HG02970 (cell line): ENCODE results near the gene SNRPD2.
A peak's percentile ranks its signal among the peaks of the same experiment; 100 is the strongest.
"Not testable (repeated sequence)": the region's sequence is repeated elsewhere in the genome, so short reads cannot be mapped to it uniquely, and the experiment has no call there.

Experiments used
- ATAC-seq: cut with Tn5 transposase; IDR thresholded peaks from one replicate; pipeline ENCODE4 v1.9.1; 2021; ENCODE audit warnings: mild to moderate bottlenecking, moderate library complexity, moderate number of reproducible peaks; ENCODE audit not compliant: unreplicated experiment, low FRiP score

SNRPD2 gene

DNA sequence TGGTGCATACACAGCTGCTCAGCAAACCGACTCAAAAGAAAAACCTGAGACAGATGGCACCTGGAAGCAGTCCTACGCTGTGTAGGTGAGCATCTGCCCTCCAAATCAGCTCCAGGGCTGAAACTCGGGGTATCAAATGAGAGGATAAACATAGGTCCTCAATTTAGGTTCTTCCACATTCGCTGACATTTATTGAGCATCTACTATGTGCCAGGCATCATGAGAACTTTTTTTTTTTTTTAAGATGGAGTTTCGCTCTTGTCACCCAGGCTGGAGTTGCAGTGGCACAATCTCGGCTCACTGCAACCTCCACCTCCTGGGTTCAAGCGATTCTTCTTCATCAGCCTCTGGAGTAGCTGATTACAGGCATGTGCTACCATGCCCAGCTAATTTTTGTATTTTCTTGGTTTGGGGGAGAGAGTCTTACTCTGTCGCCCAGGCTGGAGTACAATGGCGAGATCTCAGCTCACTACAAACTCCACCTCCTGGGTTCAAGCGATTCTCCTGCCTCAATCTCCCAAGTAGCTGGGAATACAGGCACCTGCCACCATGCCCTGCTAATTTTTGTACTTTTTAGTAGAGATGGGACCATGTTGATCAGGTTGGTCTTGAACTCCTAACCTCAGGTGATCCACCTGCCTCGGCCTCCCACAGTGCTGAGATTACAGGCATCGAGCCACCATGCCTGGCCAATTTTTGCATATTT, 14.1 kb upstream of the SNRPD2 start:
- no peak for ATAC-seq

- ATAC-seq = no peak
These were observed 13.4 kb upstream of the SNRPD2 start for GRCh38 chr19:45705115-45705514.

- ATAC-seq = no peak
These were observed 9.9 kb upstream of the SNRPD2 start for GRCh38 chr19:45701676-45702075.

DNA sequence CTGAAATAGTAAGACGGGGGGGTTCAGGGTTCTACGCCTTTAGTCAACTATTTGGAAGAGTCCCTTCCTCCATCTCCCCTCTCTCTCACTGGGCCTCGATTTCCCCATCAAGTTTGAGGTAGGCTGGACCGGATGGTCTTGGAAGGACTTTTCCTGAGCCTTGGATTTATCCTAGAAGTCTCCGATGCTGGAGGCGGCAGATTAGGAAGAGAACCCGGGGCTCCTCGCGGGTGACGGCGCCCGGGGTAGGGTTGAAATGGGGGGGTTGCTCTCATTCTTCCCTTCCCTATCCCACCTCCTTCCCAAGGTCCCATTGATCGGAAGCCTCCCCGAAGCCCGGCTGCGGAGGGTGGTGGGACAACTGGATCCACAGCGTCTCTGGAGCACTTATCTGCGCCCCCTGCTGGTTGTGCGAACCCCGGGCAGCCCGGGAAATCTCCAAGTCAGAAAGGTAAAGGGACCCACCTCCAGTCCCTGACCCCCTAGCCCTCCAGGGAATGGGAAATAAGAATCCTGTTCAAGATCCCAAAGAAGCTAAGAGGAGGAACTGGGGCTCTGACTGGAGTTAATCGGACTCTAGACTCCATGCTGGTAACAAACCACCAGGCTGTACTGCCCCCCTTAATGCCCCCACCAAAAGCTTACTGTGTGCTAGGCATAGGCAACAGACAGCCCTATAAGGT, 1.5 kb upstream of the SNRPD2 start:
- ATAC-seq = no peak

DNA sequence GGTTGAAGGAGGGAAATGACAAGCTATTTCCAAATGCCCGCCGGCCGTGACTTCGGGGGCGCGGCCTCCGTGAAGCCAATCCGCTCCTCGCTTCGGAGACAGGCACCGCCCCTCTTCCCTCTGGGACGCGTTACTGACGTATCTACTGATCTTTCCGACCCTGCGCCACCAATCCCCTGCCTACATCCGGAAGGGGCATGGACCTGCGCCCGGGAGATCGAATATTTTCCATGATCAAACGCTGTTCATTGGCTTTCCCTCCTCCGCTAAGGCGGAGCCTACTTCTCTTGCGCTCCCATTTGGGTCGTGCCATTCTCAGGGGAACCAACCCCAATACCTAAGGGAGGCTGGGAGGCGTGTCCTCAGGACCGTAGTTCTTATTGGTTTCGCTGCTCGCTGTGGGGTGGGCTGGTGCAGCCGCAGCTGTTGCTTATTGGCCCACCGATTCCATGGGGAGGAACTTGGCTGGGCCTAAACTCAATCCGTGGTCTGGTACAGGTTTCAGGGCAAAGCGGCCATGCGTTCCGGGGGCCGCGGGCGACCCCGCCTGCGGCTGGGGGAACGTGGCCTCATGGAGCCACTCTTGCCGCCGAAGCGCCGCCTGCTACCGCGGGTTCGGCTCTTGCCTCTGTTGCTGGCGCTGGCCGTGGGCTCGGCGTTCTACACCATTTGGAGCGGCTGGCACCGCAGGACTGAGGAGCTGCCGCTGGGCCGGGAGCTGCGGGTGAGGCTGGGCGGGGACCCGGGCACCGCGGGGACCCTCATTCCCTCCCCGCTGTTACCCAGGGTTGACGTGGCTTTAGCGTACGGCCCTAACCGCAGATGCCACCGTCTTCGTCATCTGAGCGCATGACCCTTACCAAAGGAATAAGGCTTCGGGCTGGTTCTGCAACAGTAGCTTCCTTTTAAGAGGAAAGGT, 693 bp upstream of the SNRPD2 start, which contains the start of gene QPCTL:
QPCTL (plus strand) TSS at position 480 of the 919 bp plus-strand sequence; CDS start at position 518, 38 bp downstream.
- ATAC-seq = peak; percentile 81

DNA sequence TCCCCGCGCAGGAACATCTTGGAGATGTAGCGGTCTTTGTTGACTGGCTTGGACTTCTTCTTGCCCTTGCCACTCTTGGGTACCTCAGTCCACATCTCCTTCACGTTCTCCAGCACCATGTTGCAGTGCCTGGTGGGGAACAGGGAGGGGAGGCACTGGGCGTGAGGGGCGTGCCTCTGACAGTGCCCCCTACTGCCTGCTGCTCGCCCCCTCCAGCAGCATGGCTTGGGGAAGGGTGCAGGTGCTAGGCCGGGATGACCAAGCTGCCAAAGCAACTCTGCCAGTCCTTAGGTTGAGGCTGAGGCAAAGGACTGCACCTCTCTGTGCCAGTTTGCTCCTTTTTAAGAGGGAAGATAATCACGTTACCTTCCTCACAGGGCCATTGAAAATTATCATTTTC, 4.2 kb downstream of the SNRPD2 start:
- ATAC-seq = no peak

DNA sequence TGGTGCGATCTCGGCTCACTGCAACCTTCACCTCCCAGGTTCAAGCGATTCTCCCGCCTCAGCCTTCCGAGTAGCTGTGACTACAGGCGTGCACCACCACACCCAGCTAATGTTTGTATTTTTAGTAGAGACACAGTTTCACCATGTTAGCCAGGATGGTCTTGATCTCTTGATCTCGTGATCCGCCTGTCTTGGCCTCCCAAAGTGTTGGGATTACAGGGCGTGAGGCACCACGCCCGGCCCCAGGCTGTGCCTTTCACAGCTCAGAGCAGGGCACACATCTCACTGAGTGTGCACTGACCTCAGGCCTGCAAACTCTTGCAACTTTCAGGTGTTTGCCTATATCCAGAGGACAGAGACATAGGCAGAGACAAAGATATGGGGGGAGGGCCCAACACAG, 6.7 kb downstream of the SNRPD2 start:
- ATAC-seq = not testable (repeated sequence)

DNA sequence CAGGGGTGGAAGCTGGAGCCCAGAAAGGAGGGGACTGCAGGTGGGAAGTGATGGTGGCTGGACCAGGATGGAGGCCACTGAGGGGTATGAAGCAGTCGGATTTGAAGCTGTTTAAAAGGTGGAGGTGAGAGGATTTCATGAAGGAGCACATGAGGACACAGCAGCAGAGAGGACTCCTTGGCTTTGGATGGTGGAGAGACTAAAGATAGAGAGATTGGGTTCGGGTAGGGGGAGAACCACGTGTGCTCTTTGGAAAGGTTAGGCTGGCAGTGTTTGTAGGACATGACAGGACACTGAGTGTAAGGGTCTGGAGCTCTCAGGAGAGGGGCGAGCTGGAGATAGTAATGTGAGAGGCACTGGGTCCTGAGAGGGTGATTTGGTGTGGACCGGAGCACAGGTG, 8.8 kb downstream of the SNRPD2 start:
- no peak for ATAC-seq

DNA sequence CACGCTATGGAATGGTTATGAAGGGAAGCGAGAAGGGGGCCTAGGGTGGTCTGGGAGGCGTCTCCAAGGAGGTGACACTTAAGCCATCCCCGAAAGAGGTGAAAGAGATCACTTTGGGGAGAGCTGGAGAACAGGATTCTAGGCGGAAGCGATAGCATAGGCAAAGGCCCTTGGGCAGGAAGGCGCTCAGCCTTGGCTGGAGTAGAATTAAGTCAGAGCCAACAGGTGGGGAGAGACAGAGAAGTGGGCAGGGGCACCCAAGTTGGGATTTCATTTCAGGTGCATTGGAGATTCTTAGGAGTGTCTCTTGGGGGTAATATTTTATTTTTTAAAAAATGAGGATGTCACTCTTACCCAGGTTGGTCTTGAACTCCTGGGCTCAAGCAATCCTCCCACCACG, 9.6 kb downstream of the SNRPD2 start:
- no peak for ATAC-seq

DNA sequence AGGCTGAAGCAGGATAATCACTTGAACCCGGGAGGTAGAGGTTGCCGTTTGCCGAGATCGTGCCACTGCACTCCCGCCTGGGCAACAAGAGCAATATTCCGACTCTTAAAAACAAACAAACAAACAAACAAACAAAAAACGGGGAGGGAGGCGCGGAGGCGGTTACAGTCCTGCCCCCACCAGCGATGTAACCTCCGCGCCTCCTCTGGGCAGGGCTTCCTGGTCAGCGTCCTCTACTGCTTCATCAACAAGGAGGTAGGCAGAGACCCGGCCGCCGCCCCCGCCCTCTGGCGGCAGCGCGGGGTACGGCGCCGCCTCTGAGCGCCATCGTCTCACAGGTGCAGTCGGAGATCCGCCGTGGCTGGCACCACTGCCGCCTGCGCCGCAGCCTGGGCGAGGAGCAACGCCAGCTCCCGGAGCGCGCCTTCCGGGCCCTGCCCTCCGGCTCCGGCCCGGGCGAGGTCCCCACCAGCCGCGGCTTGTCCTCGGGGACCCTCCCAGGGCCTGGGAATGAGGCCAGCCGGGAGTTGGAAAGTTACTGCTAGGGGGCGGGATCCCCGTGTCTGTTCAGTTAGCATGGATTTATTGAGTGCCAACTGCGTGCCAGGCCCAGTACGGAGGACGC, 10.2 kb downstream of the SNRPD2 start:
- peak; percentile 43 for ATAC-seq

DNA sequence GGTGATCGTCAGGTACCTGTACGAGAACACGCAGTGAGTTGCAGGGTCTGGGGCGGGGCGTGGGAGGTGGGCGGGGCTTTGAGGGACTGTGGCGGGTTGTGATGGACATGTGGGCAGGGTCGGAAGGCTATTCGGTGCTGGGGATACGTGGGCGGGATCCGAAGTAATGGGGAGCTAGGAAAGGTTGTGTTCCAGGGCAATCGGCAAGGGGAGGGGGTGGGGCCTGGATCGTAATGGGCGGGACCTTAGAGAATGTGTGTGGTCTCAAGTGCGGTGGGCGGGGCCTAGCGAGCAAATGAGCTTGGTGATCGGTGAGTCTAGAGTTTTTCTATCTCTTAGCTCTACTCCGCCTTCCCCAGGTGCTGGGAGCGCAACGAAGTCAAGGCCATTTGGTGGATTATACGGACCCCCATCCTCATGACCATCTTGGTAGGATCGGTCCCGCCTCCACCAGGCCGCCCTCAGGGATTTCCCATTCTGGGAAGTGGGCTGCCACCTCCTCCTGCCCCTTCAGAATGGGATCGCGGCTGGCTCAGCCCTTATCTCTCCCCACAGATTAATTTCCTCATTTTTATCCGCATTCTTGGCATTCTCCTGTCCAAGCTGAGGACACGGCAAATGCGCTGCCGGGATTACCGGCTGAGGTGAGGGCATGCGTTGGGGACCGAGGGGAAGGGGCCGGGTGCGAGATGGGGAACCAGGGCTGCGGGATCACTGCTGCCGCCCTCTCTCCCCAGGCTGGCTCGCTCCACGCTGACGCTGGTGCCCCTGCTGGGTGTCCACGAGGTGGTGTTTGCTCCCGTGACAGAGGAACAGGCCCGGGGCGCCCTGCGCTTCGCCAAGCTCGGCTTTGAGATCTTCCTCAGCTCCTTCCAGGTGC, 14.2 kb downstream of the SNRPD2 start:
- no peak for ATAC-seq

GRCh38 chr19:45676851-45677263, 14.9 kb downstream of the SNRPD2 start:
- ATAC-seq = no peak

DNA sequence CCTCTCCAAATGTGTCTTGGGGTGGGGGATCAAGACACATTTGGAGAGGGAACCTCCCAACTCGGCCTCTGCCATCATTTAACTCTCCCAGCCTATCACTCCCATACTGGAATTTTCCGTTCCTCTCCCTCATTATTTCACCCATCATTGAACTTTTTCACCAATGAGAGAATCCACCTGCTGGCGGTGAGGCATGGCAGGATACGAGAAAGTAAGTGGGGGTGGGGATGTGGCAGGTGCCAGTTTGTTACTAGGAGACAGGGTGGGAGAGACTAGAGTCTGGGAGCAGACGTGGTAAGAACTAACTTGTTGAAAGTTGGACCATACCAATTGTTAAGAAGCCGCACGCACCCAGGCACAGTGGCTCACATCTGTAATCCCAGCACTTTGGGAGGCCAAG, 16.8 kb downstream of the SNRPD2 start:
- no peak for ATAC-seq

DNA sequence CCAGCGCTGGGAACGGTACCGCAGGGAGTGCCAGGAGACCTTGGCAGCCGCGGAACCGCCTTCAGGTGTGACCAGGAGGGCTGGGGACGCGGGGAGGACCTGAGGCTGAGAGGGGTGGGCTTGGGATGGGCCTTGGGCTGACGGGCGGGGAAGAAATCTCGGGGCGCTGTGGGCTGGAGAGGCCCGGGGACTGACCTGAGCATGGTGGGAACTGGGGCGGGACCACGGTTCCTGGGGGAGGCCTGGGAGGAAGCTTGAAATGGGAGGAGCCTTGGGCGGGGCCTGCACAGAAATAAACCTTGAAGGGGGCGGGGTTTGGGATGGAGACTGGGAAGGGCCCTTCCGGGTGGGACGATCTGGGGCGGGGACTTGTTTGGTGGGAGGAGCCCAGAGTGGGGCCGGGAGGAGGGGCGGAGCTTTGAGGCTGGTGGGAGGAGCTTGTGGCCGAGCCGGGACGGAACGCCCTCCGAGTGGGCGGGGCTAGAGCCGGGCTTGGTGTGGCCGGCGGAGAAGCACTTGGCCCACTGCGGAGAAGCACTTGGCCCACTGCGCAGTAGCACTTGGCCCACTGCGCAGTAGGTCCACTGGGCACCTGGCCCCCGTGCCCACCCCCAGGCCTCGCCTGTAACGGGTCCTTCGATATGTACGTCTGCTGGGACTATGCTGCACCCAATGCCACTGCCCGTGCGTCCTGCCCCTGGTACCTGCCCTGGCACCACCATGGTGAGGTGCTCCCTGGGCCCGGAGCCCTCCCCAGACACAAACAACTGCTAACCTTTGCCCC, 20.9 kb downstream of the SNRPD2 start:
- peak; percentile 47 for ATAC-seq

GRCh38 chr19:45668342-45668871, 23.3 kb downstream of the SNRPD2 start:
- peak; percentile 7 for ATAC-seq

DNA sequence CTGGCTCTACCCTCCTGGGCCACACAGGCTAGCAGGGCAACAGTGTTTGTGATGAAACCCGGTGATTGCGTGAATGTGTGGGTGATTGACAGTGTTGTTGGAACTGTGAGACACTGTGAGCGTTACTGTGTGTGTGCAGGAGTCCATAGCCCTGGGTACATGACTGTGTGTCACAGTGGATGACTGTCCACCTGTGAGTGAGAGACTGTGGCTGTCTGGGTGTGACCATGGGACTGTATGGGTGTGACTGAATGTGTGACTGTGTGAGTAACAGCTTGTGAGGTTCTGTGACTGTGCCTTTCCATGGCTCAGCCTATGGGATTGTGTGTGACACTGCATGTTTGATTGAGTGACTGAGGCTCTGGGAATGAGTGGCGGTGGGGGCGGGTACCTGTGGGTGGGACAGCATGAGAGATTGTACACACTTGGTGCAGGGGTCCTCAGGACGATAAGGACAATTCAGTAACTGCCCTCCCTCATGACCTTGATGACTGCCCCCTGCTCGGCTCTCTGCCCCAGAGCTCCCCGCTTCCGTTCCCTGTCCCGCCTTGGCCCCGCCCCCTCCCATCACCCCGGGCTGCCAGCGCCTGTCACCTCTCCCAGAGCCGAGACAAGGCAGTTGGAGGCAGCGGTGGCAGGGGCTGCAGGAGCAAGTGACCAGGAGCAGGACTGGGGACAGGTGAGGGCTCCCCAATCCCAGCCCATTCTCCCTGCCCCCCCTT, 24.0 kb downstream of the SNRPD2 start, which contains the start of gene GIPR:
GIPR (plus strand) TSS at position 602 of the 722 bp plus-strand sequence. CDS start 1,300 bp downstream, outside the sequence.
- no peak for ATAC-seq

DNA sequence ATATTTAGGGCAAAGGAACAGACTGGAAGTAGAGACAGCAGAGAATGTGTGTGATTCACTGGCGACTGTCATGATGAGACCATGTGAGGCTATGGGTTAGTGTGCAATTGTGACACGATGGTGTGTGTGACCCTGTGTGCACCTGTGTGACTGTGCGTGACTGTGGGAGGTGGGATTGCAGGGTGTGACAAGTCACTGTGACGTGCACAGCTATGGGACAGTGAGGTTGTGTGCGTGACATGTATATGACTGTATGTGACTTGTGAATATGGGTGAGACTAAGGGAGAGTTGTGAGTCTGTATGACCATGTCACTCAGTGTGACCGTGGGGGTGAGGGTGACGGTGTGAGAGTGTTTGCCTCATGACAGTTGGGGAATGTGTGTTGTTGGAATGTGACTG, 27.2 kb downstream of the SNRPD2 start:
- ATAC-seq = no peak

GRCh38 chr19:45663800-45664199, 28.0 kb downstream of the SNRPD2 start:
- ATAC-seq = no peak
